Endothelial cell of umbilical vein (primary cell): ENCODE results near the gene EHD3. TPM values are rescaled to one million over a fixed set of nuclear protein-coding genes. Genes with fewer than 3 reads are reported as not detected.

Experiments
- BruUV-seq: library from RNA; stranded (reverse); fragments of 400-500 nt; replicated peaks from 2 replicates; lab custom pipeline; 2021; lab: Mats Ljungman, UMichigan
- CTCF ChIA-PET: fragments of 300-600, 350-600 bp; sonication (Branson Sonifier 250); formaldehyde crosslinking; loops from one replicate; lab custom pipeline; 2021; ENCODE audit warnings: antibody characterized with exemption, inconsistent platforms; lab: Charles Lee
- POLR2A ChIA-PET: fragments of 300-600, 350-600 bp; sonication (Branson Sonifier 250); formaldehyde crosslinking; loops from one replicate; lab custom pipeline; 2021; ENCODE audit warnings: antibody characterized with exemption, inconsistent platforms; lab: Charles Lee
- DNase-seq: peaks from one replicate; pipeline ENCODE4 v3.0.0-alpha.2; 2011; ENCODE audit warnings: low read depth, low spot score
- FAIRE-seq: peaks from 2 replicates; lab custom pipeline; 2011; peaks lifted over from hg19 to GRCh38; lab: Jason Lieb, UNC
- H2AFZ ChIP-seq: 2 replicates; pipeline ENCODE4 v1.6.0; 2012; ENCODE audit warnings: low read depth, low read length, control low read depth, inconsistent platforms
- H3K27ac ChIP-seq: 2 replicates; pipeline ENCODE4 v1.5.1; 2011; ENCODE audit warnings: low read depth, mild to moderate bottlenecking, control low read depth, low read length, moderate library complexity; ENCODE audit not compliant: insufficient read depth
- H3K27me3 ChIP-seq, 2 experiments: 2 replicates each; pipeline versions ENCODE4 v1.6.0 to v1.6.1; 2011; ENCODE audit warnings: low read length in 2 of 2, mixed read lengths in 1 of 2; ENCODE audit not compliant: control insufficient read depth in 2 of 2, insufficient read depth in 2 of 2
- H3K36me3 ChIP-seq, 2 experiments: 2 replicates in 1 of 2; 3 replicates in 1 of 2; pipeline ENCODE4 v1.5.1; 2011; ENCODE audit warnings: low read length in 2 of 2, mild to moderate bottlenecking in 1 of 2, moderate library complexity in 1 of 2; ENCODE audit not compliant: control insufficient read depth in 2 of 2, insufficient read depth in 2 of 2; ENCODE audit errors: extremely low read depth in 1 of 2
- H3K4me1 ChIP-seq: 3 replicates; pipeline ENCODE4 v1.5.1; 2011; ENCODE audit warnings: mild to moderate bottlenecking, low read length; ENCODE audit not compliant: control insufficient read depth, insufficient read depth; ENCODE audit errors: extremely low read depth
- H3K4me2 ChIP-seq: 2 replicates; pipeline ENCODE4 v1.6.1; 2011; ENCODE audit warnings: low read length, control low read depth, mixed read lengths; ENCODE audit not compliant: insufficient read depth
- H3K4me3 ChIP-seq, 3 experiments: fragments of 200-600 bp in 1 of 3; sonication (generic), shearing (Covaris generic) in 1 of 3; replicated peaks in 1 of 3; 2 replicates each; pipeline ENCODE4 v1.5.1; 2011 to 2016; ENCODE audit warnings: control low read depth in 3 of 3, low read length in 3 of 3, mild to moderate bottlenecking in 2 of 3, inconsistent platforms in 1 of 3, low read depth in 1 of 3, moderate library complexity in 1 of 3; ENCODE audit not compliant: insufficient read depth in 1 of 3
- H3K79me2 ChIP-seq: 2 replicates; pipeline ENCODE4 v1.6.0; 2012; ENCODE audit warnings: low read length, inconsistent platforms; ENCODE audit not compliant: control insufficient read depth, insufficient read depth
- H3K9ac ChIP-seq: replicated peaks from 2 replicates; pipeline ENCODE3; 2011; ENCODE audit warnings: low read length, control low read depth; ENCODE audit not compliant: insufficient read depth; ENCODE audit errors: extremely low read depth
- H3K9me1 ChIP-seq: replicated peaks from 3 replicates; pipeline ENCODE4 v1.6.0; 2011; ENCODE audit warnings: mild to moderate bottlenecking, low read length; ENCODE audit not compliant: control insufficient read depth, insufficient read depth; ENCODE audit errors: extremely low read depth
- H3K9me3 ChIP-seq: replicated peaks from 2 replicates; pipeline ENCODE4 v1.5.1; 2012; ENCODE audit warnings: low read length, inconsistent platforms; ENCODE audit not compliant: control insufficient read depth, insufficient read depth
- H4K20me1 ChIP-seq: replicated peaks from 2 replicates; pipeline ENCODE3; 2011; ENCODE audit warnings: mild to moderate bottlenecking, low read length; ENCODE audit not compliant: control insufficient read depth, insufficient read depth; ENCODE audit errors: extremely low read depth
- EZH2 ChIP-seq: IDR thresholded peaks from 2 replicates; pipeline ENCODE4 v1.6.1; 2012; ENCODE audit warnings: borderline replicate concordance, low read depth, mild to moderate bottlenecking, moderate library complexity, low read length, inconsistent platforms; ENCODE audit not compliant: severe bottlenecking
- GATA2 ChIP-seq: IDR thresholded peaks from 2 replicates; pipeline ENCODE4 v1.7.0; 2011; ENCODE audit warnings: low read depth, mild to moderate bottlenecking, moderate library complexity, mixed read lengths, low read length; ENCODE audit not compliant: insufficient read length, insufficient read depth
- JUN ChIP-seq: IDR thresholded peaks from 2 replicates; pipeline ENCODE4 v1.6.1; 2011; ENCODE audit warnings: borderline replicate concordance, low read depth; ENCODE audit not compliant: insufficient read length, insufficient read depth
- MAX ChIP-seq: IDR thresholded peaks from 2 replicates; pipeline ENCODE4 v1.6.1; 2011; ENCODE audit not compliant: insufficient read depth, insufficient read length
- MYC ChIP-seq: IDR thresholded peaks from one replicate; pipeline ENCODE4 v1.6.1; 2011; ENCODE audit warnings: mild to moderate bottlenecking, low read depth, low read length
- POLR2A ChIP-seq: IDR thresholded peaks from 2 replicates; pipeline ENCODE4 v1.6.1; 2012; ENCODE audit warnings: low read depth, mild to moderate bottlenecking, control low read depth, low read length
- dilution Hi-C: fragments of 300-500 bp; cut with MboI; formaldehyde crosslinking; loops from one replicate; pipeline ENCODE4 v1.15.0; 2019; ENCODE audit warnings: low sequenced_read_pairs; ENCODE audit not compliant: extremely low pct_ligation_motif_present
- intact Hi-C: fragments of 100-400 bp; cut with micrococcal nuclease; formaldehyde crosslinking; loops from one replicate; pipeline ENCODE4 v1.10.0; 2022
- polyA plus RNA-seq, 4 experiments: library from polyadenylated mRNA; depleted of rRNA in 3 of 4; stranded (reverse) in 3 of 4; unstranded in 1 of 4; fragments of >200 nt; gene quantifications; 2 replicates each; pipeline versions ENCODE4 v1.2.1 to v1.2.3, GENCODE V29; 2011 to 2012; ENCODE audit warnings: missing spikeins in 1 of 4
- total RNA-seq: library from RNA; stranded (reverse); gene quantifications from 2 replicates; pipeline ENCODE4 v1.2.3, GENCODE V29; 2021

Gene EHD3
- total and polyA plus RNA-seq, 2 donors (not counting 3 experiments of a cell fraction or from before 2014, with no cell fraction given) = 6.5 to 12.1 TPM

GRCh38 chr2:31187166-31187565 is 46.8 kb upstream of the EHD3 start:
- Histone ChIP-seq H3K79me2 (no peaks in the 10 kb centered on the region), H2AFZ (no peak overlapping the region), H3K4me1 (no peaks in the 10 kb centered on the region), H3K36me3 (no peaks in the 10 kb centered on the region), H3K27me3 (no peaks in the 10 kb centered on the region), H3K9me3 (no peaks in the 10 kb centered on the region), H3K4me2 (no peak overlapping the region), H4K20me1 (no peaks in the 10 kb centered on the region), H3K4me3 (no peak overlapping the region), H3K9ac (no peak overlapping the region), H3K9me1 (no peaks in the 10 kb centered on the region), H3K27ac (no peak overlapping the region)
- DNase-seq (no peak), FAIRE-seq (no peak)
- CTCF ChIA-PET = no interaction called here
- no TSS peak for BruUV-seq
- POLR2A ChIA-PET = no interaction called here
- no peak for TF ChIP-seq EZH2
- dilution Hi-C loops = no loop called here
- intact Hi-C loops = no loop called here

- intact Hi-C loops (no loop called here), dilution Hi-C loops (no loop called here)
- no peak overlapping the region for H3K4me3 ChIP-seq
- no peaks in the 10 kb centered on the region for H4K20me1 ChIP-seq
- no peak for DNase-seq
- TF ChIP-seq EZH2 (no peak), MAX (no peak), MYC (no peak), JUN (no peak), GATA2 (no peak), POLR2A (no peak)
- H3K4me2 ChIP-seq = no peak overlapping the region
- H2AFZ ChIP-seq = no peak overlapping the region
- H3K36me3 ChIP-seq = no peaks in the 10 kb centered on the region
- ChIA-PET POLR2A (no interaction called here), CTCF (no interaction called here)
- no TSS peak for BruUV-seq
- H3K9ac ChIP-seq = no peak overlapping the region
- H3K9me1 ChIP-seq = no peaks in the 10 kb centered on the region
- H3K27me3 ChIP-seq = no peaks in the 10 kb centered on the region
- no peaks in the 10 kb centered on the region for H3K79me2 ChIP-seq
- no peak overlapping the region for H3K27ac ChIP-seq
- no peak for FAIRE-seq
- H3K9me3 ChIP-seq = no peaks in the 10 kb centered on the region
- H3K4me1 ChIP-seq = no peaks in the 10 kb centered on the region
Observed at GRCh38 chr2:31188131-31188530, 45.8 kb upstream of the EHD3 start.
